ENCODE data around the gene CRYL1.

GRCh38 chr13:20573636-20574035 lies 48.0 kb upstream of the CRYL1 start:
- no peak for TF ChIP-seq EZH2 (IDR thresholded peaks at IDR 0.05; ENCODE audit: borderline replicate concordance, insufficient read depth, low read depth, low read length, poor library complexity, severe bottlenecking)
- TF ChIP-seq, protein P1, sequence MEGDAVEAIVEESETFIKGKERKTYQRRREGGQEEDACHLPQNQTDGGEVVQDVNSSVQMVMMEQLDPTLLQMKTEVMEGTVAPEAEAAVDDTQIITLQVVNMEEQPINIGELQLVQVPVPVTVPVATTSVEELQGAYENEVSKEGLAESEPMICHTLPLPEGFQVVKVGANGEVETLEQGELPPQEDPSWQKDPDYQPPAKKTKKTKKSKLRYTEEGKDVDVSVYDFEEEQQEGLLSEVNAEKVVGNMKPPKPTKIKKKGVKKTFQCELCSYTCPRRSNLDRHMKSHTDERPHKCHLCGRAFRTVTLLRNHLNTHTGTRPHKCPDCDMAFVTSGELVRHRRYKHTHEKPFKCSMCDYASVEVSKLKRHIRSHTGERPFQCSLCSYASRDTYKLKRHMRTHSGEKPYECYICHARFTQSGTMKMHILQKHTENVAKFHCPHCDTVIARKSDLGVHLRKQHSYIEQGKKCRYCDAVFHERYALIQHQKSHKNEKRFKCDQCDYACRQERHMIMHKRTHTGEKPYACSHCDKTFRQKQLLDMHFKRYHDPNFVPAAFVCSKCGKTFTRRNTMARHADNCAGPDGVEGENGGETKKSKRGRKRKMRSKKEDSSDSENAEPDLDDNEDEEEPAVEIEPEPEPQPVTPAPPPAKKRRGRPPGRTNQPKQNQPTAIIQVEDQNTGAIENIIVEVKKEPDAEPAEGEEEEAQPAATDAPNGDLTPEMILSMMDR (IDR thresholded peaks at IDR 0.05) = no peak
